ENCODE data around the gene MGAT4A.

DNA sequence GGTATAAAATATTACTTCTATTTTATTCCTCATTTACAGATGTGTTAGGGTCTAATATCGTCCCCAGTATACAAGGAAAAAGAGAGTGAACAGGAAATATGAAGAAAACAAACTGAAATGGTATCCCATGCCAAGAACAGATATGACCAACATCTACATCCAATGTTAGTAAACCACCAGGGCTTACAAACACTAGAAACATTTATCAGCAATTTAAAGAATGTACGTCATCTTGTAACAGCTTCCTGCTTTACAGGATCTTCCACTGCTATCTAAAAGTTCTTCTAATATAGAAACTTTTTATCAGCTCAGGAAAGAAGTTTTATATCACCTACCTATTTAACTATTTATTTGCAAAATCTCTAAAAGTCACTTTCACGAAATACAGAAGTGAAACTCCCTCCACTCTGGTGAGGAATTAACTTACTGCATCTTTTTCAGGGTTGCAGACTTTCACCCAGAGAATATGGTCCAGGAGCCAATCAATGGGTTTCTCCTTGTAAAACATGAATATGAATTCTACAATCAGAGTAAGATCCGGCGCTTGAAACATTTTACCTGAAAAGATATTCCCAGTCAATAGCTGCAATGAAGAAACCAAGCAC lies 87.3 kb downstream of the MGAT4A start:
- TF ChIP-seq, protein P1, sequence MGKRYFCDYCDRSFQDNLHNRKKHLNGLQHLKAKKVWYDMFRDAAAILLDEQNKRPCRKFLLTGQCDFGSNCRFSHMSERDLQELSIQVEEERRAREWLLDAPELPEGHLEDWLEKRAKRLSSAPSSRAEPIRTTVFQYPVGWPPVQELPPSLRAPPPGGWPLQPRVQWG (CRISPR knock-in tag; IDR thresholded peaks at IDR 0.05; ENCODE audit: borderline replicate concordance, low read depth) = no peak
- no peak for TF ChIP-seq SRSF9 (IDR thresholded peaks at IDR 0.05; ENCODE audit: borderline replicate concordance, insufficient read depth, low read depth, low read length, poor library complexity, severe bottlenecking)
- TF ChIP-seq SOX6 (IDR thresholded peaks at IDR 0.05) = no peak
- no peak for TF ChIP-seq SOX6 (CRISPR knock-in tag; IDR thresholded peaks at IDR 0.05)
- TF ChIP-seq HCFC1 (IDR thresholded peaks at IDR 0.05; ENCODE audit: low read depth, low read length) = no peak
- TF ChIP-seq RELA (CRISPR knock-in tag; IDR thresholded peaks at IDR 0.05) = no peak
- no peak for TF ChIP-seq ZNF816 (CRISPR knock-in tag; IDR thresholded peaks at IDR 0.05; ENCODE audit: borderline replicate concordance)
- TF ChIP-seq HDAC6 (IDR thresholded peaks at IDR 0.05; ENCODE audit: low read depth, low read length) = no peak
